Endothelial cell of coronary artery (primary cell): Measurements from ENCODE around the gene EIF4EBP3. TPM values are rescaled to one million over a fixed set of nuclear protein-coding genes. Genes with fewer than 3 reads are reported as not detected.

Experiments used
- total RNA-seq: library from RNA; depleted of rRNA; stranded (reverse); fragments of >200 nt; gene quantifications from 2 replicates; pipeline ENCODE4 v1.2.3, GENCODE V29; 2014

EIF4EBP3 gene
- 0.54 and 0.75 TPM in 2 replicates for total RNA-seq

DNA sequence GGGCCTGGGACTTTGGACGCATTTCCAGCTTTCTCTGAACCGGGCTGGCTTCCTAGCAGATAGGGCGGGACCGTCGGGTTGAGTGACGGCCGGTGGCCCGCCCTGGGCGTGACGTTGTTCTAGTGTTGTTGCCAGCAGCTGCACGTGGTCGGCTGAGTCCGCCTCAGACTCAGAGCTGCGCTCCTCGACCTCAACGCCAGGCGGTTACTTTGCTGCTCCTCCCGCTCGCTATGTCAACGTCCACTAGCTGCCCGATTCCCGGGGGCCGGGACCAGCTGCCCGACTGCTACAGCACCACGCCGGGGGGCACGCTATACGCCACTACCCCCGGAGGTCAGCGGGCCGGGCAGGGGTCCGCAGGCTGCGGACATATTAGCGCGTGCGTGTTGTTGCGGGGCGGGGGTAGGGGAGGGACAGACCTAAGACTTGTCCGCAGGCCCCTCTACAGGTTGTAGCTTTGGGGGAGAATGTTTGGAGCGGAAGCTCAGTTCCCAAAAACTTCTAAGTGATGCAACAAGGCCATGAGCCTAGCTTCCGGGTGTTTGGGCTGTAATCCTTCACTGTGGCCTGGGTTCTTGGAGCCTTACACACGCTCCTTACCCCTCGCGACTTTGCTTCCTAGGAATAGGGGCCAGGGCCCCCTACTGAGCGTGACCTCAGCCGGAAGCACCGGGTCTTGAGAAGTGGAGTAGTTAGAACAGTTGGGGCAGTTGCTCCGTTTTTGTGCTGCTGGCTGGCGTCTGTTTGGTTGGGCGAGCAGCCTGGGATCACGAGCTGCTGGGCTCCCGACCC lies at the start of gene EIF4EBP3:
Gene EIF4EBP3, plus strand, starts transcription at position 155 of the 792 bp plus-strand sequence. Its CDS starts 76 bp downstream, at position 231.

DNA sequence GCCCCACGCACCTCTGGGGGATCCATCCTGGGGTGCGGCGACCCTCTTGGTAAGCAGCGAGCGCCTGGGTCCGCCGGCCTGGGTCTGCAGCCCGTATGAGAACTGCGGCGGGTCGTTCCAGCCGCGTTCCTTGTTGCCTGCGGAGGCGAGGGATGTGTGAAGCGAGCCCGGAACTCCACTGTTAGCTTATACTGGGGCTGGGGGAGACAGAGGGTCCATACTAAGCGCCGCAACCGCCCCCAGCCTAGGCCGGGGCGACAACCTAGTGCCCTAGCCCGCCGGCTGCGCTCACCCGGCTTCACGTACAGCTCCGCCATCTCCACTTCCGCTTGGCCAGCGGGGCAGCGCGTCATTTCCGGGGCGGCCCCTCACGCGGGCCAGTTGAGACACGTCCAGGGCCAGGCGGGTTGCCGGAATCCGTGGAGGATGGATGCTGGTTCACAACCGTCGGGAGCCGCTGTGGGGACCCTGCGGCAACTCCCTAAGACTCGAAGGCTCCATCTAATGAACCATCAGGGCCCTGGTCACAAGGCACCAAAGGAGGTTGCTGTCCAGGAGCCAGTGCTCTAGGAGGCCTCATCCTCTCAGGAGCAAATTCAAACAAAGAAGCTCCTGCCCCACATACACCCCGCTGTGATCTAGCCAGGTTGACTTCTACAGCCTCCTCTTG lies 9.8 kb downstream of the EIF4EBP3 start, which contains the start of gene SRA1:
Gene SRA1, minus strand, starts transcription at position 338 of the 670 bp plus-strand sequence. Its CDS starts 21 bp downstream, at position 317.

DNA sequence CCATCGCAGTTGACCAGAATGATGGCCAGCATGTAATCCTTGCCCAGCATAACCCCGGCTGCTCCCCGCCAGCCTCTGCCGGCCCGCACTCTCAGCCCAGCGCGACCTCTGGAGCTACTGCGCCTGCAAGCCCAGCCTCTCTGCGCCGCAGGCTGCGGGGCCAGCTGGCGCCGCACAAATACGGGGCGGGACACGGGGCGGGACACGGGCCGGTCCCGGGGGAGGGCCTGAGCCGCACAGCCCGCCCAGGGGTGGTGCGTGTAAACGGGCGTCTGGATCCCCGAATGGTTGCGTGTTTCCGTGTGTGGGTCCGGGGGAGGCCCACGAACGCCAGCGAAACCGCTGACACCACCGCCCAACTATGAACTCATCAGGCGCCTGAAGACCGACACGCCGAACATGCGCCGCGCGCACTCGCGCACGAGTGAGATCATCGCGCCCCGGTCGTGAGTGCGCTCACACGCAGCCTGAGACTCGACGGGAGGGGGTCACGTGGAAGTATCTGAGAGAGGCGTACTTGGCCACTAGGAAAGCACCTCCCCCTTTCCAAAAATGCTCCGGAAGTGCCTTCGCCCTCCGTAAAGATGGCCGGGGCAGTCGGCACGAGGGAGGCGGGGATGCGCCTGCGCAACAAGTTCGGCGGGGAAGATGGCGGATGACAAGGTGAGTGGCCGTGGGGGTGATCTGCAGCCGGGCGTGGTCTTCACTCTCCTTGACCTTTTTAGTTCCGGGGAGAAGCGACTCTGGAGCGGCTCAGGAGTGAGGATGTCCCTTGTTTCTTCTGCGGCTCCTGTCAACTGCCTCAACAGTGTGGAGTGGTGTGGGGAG lies 16.9 kb downstream of the EIF4EBP3 start, which contains the start of the genes APBB3 and SLC35A4:
Gene APBB3, minus strand, starts transcription at position 403 of the 828 bp plus-strand sequence. Its CDS starts 353 bp downstream, at position 50.
Gene SLC35A4, plus strand, starts transcription at position 633 of the 828 bp plus-strand sequence. CDS start 2,342 bp downstream, outside the sequence.

Other genes with a start within 250 kb of the EIF4EBP3 start
- gene PFDN1, start 244.6 kb upstream of the EIF4EBP3 start, total RNA-seq: 46.9 and 62.9 TPM in 2 replicates
- gene HBEGF, start 201.1 kb upstream of the EIF4EBP3 start, total RNA-seq: 17.5 and 21.1 TPM in 2 replicates
- gene SLC4A9, start 187.5 kb upstream of the EIF4EBP3 start, total RNA-seq: not detected in 2 replicates
- gene ANKHD1, start 145.8 kb upstream of the EIF4EBP3 start, total RNA-seq: 51.0 and 71.2 TPM in 2 replicates
- 19.2 and 20.9 TPM in 2 replicates for gene SRA1, start 9.8 kb downstream of the EIF4EBP3 start, total RNA-seq
- gene APBB3, start 16.9 kb downstream of the EIF4EBP3 start, total RNA-seq: 4.9 and 12.1 TPM in 2 replicates
- 18.4 and 19.8 TPM in 2 replicates for gene SLC35A4, start 17.2 kb downstream of the EIF4EBP3 start, total RNA-seq
- gene CD14, start 85.5 kb downstream of the EIF4EBP3 start, total RNA-seq: 0.09 and 2.2 TPM in 2 replicates
- gene TMCO6, start 91.8 kb downstream of the EIF4EBP3 start, total RNA-seq: 7.4 and 10.5 TPM in 2 replicates
- gene NDUFA2, start 100.0 kb downstream of the EIF4EBP3 start, total RNA-seq: 54.1 and 75.7 TPM in 2 replicates
- 109 and 111 TPM in 2 replicates for gene IK, start 100.2 kb downstream of the EIF4EBP3 start, total RNA-seq
- 26.4 and 29.5 TPM in 2 replicates for gene WDR55, start 117.2 kb downstream of the EIF4EBP3 start, total RNA-seq
- 0.09 and 0.19 TPM in 2 replicates for gene DND1, start 125.9 kb downstream of the EIF4EBP3 start, total RNA-seq
- gene HARS1, start 143.7 kb downstream of the EIF4EBP3 start, total RNA-seq: 79.3 and 96.4 TPM in 2 replicates
- 31.3 and 32.5 TPM in 2 replicates for gene HARS2, start 143.8 kb downstream of the EIF4EBP3 start, total RNA-seq
- gene ZMAT2, start 152.8 kb downstream of the EIF4EBP3 start, total RNA-seq: 54.5 and 63.3 TPM in 2 replicates
- gene PCDHA1, start 238.5 kb downstream of the EIF4EBP3 start, total RNA-seq: under 0.01 TPM in 1 of 2 replicates, not detected in the other
- 0.18 and 0.19 TPM in 2 replicates for gene PCDHA2, start 247.2 kb downstream of the EIF4EBP3 start, total RNA-seq